Fibroblast of mammary gland (primary cell): Measurements from ENCODE around the gene ORAI2.
"Not testable (repeated sequence)": the region's sequence is repeated elsewhere in the genome, so short reads cannot be mapped to it uniquely, and the experiment has no call there.

Source experiments
- DNase-seq: peaks from one replicate; pipeline ENCODE4 v3.0.0-alpha.2; 2010; ENCODE audit warnings: low read depth
- H3K4me3 ChIP-seq: 2 replicates; pipeline ENCODE4 v1.5.1; 2011; ENCODE audit warnings: low read depth, mild to moderate bottlenecking, low read length, moderate library complexity; ENCODE audit not compliant: control insufficient read depth
- CTCF ChIP-seq: conservative IDR thresholded peaks from 2 replicates; pipeline ENCODE4 v1.5.1; 2011; ENCODE audit warnings: low read depth, low read length, inconsistent platforms; ENCODE audit not compliant: control insufficient read depth, insufficient read depth

ORAI2 gene

GRCh38 chr7:102404005-102404861 lies 29.1 kb upstream of the ORAI2 start:
- peak; percentile 68 for TF ChIP-seq CTCF
- no peak overlapping the region for H3K4me3 ChIP-seq
- DNase-seq, result peak; percentile 64

GRCh38 chr7:102404862-102405188 lies 28.6 kb upstream of the ORAI2 start:
- H3K4me3 ChIP-seq, DNase-seq: not testable (repeated sequence)

DNA sequence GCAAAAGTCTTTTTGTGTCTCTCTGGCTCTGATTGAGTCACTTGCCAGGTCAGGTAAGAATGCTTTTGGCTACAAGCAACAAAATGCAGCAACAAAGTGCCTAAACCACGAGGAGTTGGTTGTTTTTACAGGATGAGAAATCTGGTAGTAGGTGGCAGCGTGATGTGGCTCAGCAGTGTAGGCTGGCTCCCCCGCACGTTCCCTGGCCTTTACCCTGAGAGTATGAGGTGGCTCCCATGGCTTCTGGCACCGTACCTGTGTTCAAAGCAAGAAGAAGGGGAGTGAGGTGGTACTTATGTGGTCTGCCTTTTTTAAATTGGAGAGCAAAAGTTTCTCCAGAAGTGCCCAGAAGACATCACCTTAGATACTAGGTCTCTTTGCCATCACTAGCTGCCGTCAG lies 25.5 kb upstream of the ORAI2 start:
- no peak for TF ChIP-seq CTCF
- no peak overlapping the region for H3K4me3 ChIP-seq
- no peak for DNase-seq

GRCh38 chr7:102408530-102408929 lies 24.8 kb upstream of the ORAI2 start:
- DNase-seq, H3K4me3 ChIP-seq: not testable (repeated sequence)

GRCh38 chr7:102409340-102409739 lies 24.0 kb upstream of the ORAI2 start:
- TF ChIP-seq CTCF, result no peak
- DNase-seq, result no peak
- no peak overlapping the region for H3K4me3 ChIP-seq

- DNase-seq, result no peak
- H3K4me3 ChIP-seq, result no peak overlapping the region
- no peak for TF ChIP-seq CTCF
Observed at GRCh38 chr7:102410123-102410522, 23.3 kb upstream of the ORAI2 start.

DNA sequence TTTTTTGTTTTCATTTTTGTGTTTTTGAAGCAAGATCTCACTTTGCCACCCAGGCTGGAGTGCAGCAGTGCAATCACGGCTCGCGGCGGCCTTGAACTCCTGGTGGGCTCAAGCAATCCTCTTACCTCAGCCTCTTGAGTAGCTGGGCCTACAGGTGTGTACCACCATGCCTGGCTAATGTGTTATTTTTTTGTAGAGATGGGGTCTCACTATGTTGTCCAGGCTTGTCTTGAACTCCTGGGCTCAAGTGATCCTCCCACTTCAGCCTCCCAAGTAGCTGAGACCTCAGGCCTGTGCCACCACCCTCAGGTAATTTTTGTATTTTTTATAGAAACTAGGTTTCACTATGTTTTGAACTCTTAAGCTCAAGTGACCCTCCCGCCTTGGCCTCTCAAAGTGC lies 22.5 kb upstream of the ORAI2 start:
- TF ChIP-seq CTCF, result no peak
- no peak for DNase-seq
- H3K4me3 ChIP-seq, result no peak overlapping the region

- H3K4me3 ChIP-seq, result no peak overlapping the region
- TF ChIP-seq CTCF, result peak; percentile 50
- peak; percentile 60 for DNase-seq
Observed at GRCh38 chr7:102412548-102412947, 20.8 kb upstream of the ORAI2 start.
